ENCODE measurements around the gene TNRC6C. TPM values are rescaled to one million over a fixed set of nuclear protein-coding genes. Genes with fewer than 3 reads are reported as not detected.

TNRC6C gene
- total and polyA plus RNA-seq, 2 of the 13 experiments (the other 11 are each of a cell fraction or from before 2014, with no cell fraction given): 0.66 to 4.9 TPM

DNA sequence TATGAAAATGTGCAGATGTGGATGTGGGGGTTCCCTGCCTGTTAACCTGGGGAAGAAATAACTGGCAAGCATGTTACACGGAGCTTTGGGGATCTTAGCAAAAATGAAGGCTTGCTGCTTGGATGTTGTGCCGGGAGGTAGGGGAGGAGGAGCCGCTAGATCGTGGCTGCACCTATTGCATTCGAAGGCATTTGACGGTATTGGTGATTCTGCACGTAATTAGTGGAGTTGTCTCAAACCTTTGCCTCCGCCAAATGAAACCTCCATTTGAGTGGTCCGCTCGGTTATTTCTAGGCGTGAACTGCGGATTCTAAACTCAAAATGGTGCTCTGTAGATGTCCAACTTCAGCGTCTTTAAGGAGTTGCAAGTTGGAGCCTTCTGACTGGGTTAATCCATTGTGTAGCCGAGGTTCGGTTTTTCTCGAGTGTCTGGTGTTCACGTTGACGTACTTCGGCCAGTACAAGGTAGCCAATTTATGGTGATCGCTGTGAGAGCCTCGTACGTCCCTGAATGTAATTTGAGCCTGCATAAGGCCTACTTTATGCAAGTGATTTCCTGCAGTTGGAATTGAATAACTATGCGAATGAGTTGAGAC, 1.5 kb downstream of the TNRC6C start (continued):
- 0 out of 2 replicates have a peak, but pooled peaks have one; percentile 39 for TF ChIP-seq ZNF775 (CRISPR knock-in tag; IDR thresholded peaks at IDR 0.05; ENCODE audit: borderline replicate concordance)
- TF ChIP-seq ZNF501 (CRISPR knock-in tag; IDR thresholded peaks at IDR 0.05): peak; percentile 78
- TF ChIP-seq SMAD3 (CRISPR knock-in tag; IDR thresholded peaks at IDR 0.05): 0 out of 2 replicates have a peak, but pooled peaks have one; percentile 23
- TF ChIP-seq TFDP1 (CRISPR knock-in tag; IDR thresholded peaks at IDR 0.05; ENCODE audit: borderline replicate concordance): peak; percentile 40; the same call in 1 of the 2 replicates
- 0 out of 2 replicates have a peak, but pooled peaks have one; percentile 34 for TF ChIP-seq ZNF136 (CRISPR knock-in tag; IDR thresholded peaks at IDR 0.05; ENCODE audit: low read depth)
- 0 out of 2 replicates have a peak, but pooled peaks have one; percentile 28 for TF ChIP-seq RNF2 (conservative IDR thresholded peaks at IDR 0.05; ENCODE audit: low read depth)
- TF ChIP-seq ERF (CRISPR knock-in tag; IDR thresholded peaks at IDR 0.05): no peak
- TF ChIP-seq DNMT1 (CRISPR knock-in tag; IDR thresholded peaks at IDR 0.05): 0 out of 2 replicates have a peak, but pooled peaks have one; percentile 40
- TF ChIP-seq, protein P1, sequence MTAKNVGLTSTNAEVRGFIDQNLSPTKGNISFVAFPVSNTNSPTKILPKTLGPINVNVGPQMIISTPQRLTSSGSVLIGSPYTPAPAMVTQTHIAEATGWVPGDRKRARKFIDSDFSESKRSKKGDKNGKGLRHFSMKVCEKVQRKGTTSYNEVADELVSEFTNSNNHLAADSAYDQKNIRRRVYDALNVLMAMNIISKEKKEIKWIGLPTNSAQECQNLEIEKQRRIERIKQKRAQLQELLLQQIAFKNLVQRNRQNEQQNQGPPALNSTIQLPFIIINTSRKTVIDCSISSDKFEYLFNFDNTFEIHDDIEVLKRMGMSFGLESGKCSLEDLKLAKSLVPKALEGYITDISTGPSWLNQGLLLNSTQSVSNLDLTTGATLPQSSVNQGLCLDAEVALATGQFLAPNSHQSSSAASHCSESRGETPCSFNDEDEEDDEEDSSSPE (CRISPR knock-in tag; IDR thresholded peaks at IDR 0.05): peak; percentile 33; the same call in 1 of the 2 replicates

DNA sequence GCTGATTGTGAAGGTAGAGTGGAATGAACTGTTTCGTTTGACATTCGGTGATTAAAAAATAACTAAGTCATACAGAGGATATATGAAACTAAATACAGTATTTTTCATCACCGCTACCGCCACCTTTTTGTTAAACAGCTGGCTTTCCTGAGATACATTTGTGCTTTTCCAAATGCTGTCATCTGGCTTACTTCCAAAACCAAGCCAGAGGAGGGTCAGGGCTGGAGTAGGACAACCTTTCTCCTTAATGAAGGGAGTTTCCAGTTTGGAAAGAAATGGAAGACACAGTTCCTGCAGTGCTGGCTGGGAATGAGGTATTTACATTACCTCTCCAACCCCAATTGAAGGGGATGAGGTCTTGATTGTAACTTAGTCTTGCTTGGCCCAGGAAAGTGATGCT, 3.2 kb downstream of the TNRC6C start:
- no TSS peak for BruUV-seq (replicated peaks)
- in situ Hi-C loops (cut with HindIII; ENCODE audit: extremely low pct_ligation_motif_present, low pct_unique_long_range_greater_than_20kb) (no loop called here), intact Hi-C loops (cut with micrococcal nuclease; ENCODE audit: unreplicated experiment) (no loop called here)
- no peak overlapping the region for H2AFZ ChIP-seq (ENCODE audit: low read length)
- FAIRE-seq (peak; percentile 4), ATAC-seq (no peak), DNase-seq (ENCODE audit: low spot score) (no peak)
- TF ChIP-seq, protein P2, sequence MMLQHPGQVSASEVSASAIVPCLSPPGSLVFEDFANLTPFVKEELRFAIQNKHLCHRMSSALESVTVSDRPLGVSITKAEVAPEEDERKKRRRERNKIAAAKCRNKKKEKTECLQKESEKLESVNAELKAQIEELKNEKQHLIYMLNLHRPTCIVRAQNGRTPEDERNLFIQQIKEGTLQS (CRISPR knock-in tag; IDR thresholded peaks at IDR 0.05): no peak
- TF ChIP-seq, protein P3, sequence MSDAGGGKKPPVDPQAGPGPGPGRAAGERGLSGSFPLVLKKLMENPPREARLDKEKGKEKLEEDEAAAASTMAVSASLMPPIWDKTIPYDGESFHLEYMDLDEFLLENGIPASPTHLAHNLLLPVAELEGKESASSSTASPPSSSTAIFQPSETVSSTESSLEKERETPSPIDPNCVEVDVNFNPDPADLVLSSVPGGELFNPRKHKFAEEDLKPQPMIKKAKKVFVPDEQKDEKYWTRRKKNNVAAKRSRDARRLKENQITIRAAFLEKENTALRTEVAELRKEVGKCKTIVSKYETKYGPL (CRISPR knock-in tag; IDR thresholded peaks at IDR 0.05): no peak
- TF ChIP-seq, protein P4, sequence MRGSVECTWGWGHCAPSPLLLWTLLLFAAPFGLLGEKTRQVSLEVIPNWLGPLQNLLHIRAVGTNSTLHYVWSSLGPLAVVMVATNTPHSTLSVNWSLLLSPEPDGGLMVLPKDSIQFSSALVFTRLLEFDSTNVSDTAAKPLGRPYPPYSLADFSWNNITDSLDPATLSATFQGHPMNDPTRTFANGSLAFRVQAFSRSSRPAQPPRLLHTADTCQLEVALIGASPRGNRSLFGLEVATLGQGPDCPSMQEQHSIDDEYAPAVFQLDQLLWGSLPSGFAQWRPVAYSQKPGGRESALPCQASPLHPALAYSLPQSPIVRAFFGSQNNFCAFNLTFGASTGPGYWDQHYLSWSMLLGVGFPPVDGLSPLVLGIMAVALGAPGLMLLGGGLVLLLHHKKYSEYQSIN (CRISPR knock-in tag; IDR thresholded peaks at IDR 0.05; ENCODE audit: borderline replicate concordance): no peak
- no peak for TF ChIP-seq ZC3H13 (CRISPR knock-in tag; IDR thresholded peaks at IDR 0.05)
- no peak for TF ChIP-seq CREB1 (IDR thresholded peaks at IDR 0.05)
- no peak for TF ChIP-seq CREB1 (CRISPR knock-in tag; IDR thresholded peaks at IDR 0.05)
- TF ChIP-seq ZNF431 (CRISPR knock-in tag; IDR thresholded peaks at IDR 0.05; ENCODE audit: borderline replicate concordance, low read depth): no peak
- no peak for TF ChIP-seq NBN (conservative IDR thresholded peaks at IDR 0.05)
- TF ChIP-seq GATA4 (IDR thresholded peaks at IDR 0.05; ENCODE audit: borderline replicate concordance, low read depth): no peak
- no peak for TF ChIP-seq KMT2B (CRISPR knock-in tag; IDR thresholded peaks at IDR 0.05)
- no peak for TF ChIP-seq ZFAT (CRISPR knock-in tag; conservative IDR thresholded peaks at IDR 0.05)
- TF ChIP-seq DR1 (CRISPR knock-in tag; IDR thresholded peaks at IDR 0.05): no peak
- H3K9ac ChIP-seq (ENCODE audit: insufficient read depth, low read depth, low read length): no peak overlapping the region
- POLR2A ChIA-PET: no interaction called here
- no peaks in the 10 kb centered on the region for H3K36me3 ChIP-seq (replicated peaks in 1 of 2; ENCODE audit: control insufficient read depth in 1 of 2, insufficient read depth in 2 of 2, low read length in 2 of 2)
- WGBS (ENCODE audit: low lambda C conversion rate): 98% methylated on average over 4 of the region's 4 CpGs
- peaks cover 23% of the 10 kb centered on the region for H4K20me1 ChIP-seq (ENCODE audit: insufficient read depth, low read length)
- H3K9me3 ChIP-seq (ENCODE audit: low read length): no peaks in the 10 kb centered on the region
- peaks cover 43% of the 10 kb centered on the region for H3K4me1 ChIP-seq (ENCODE audit: insufficient read depth, low read length)
- peaks cover 61% of the 10 kb centered on the region for H3K79me2 ChIP-seq (ENCODE audit: insufficient read depth, low read length)
- peaks cover 0 to 11% of the 10 kb centered on the region in 2 experiments; a peak in 3 of 5 replicates for H3K27me3 ChIP-seq (ENCODE audit: control insufficient read depth in 1 of 2, insufficient read depth in 2 of 2, low read length in 2 of 2)
- no peak overlapping the region for H3K27ac ChIP-seq (ENCODE audit: extremely low read length, insufficient read depth, low read length)
- H3K4me2 ChIP-seq (ENCODE audit: low read depth, low read length): no peak overlapping the region
- H3K4me3 ChIP-seq (replicated peaks in 1 of 3; ENCODE audit: insufficient read depth in 1 of 3, low read depth in 2 of 3, low read length in 3 of 3): no peak overlapping the region
- CTCF ChIA-PET (ENCODE audit: low intra/inter-chr PET ratio, low total read pairs): no interaction called here
